IPS DF 4.7 (cell line): ENCODE measurements around the gene SLC6A16.
"Not testable (repeated sequence)": the region's sequence is repeated elsewhere in the genome, so short reads cannot be mapped to it uniquely, and the experiment has no call there.

Source experiments
- DNase-seq: peaks from one replicate; pipeline ENCODE4 v3.0.0-alpha.2; 2013; ENCODE audit warnings: low spot score; ENCODE audit errors: extremely low read depth

Gene SLC6A16

GRCh38 chr19:49324801-49325576, at the start of gene SLC6A16:
TSS of gene SLC6A16 (minus strand) at chr19:49325191. CDS start at chr19:49311347, 13,844 bp downstream.
- DNase-seq, result no peak

GRCh38 chr19:49373174-49373573, 48.2 kb upstream of the SLC6A16 start:
- DNase-seq, result not testable (repeated sequence)

- no peak for DNase-seq
These were observed 46.2 kb upstream of the SLC6A16 start for GRCh38 chr19:49371184-49371583.

GRCh38 chr19:49368711-49369358, 43.8 kb upstream of the SLC6A16 start:
- no peak for DNase-seq

- no peak for DNase-seq
These were observed 41.1 kb upstream of the SLC6A16 start for GRCh38 chr19:49366110-49366509.

GRCh38 chr19:49364083-49364737, 39.2 kb upstream of the SLC6A16 start:
- DNase-seq, result no peak

- DNase-seq, result peak; percentile 94
These were observed 38.5 kb upstream of the SLC6A16 start, which contains the start of gene DKKL1 for GRCh38 chr19:49363268-49364082. TSS of gene DKKL1 (plus strand) at chr19:49363877. CDS start at chr19:49363999, 122 bp downstream.

- DNase-seq, result no peak
These were observed 37.9 kb upstream of the SLC6A16 start for GRCh38 chr19:49362929-49363267.

- DNase-seq, result no peak
These were observed 37.3 kb upstream of the SLC6A16 start, which contains the start of gene TEAD2 for GRCh38 chr19:49362048-49362928. TSS of gene TEAD2 (minus strand) at chr19:49362416. CDS start at chr19:49360075, 2,341 bp downstream.

- no peak for DNase-seq
These were observed 36.6 kb upstream of the SLC6A16 start for GRCh38 chr19:49361438-49362047.

- no peak for DNase-seq
These were observed 35.1 kb upstream of the SLC6A16 start for GRCh38 chr19:49359851-49360820.

GRCh38 chr19:49357186-49357585, 32.2 kb upstream of the SLC6A16 start:
- no peak for DNase-seq

GRCh38 chr19:49356382-49356781, 31.4 kb upstream of the SLC6A16 start:
- no peak for DNase-seq

GRCh38 chr19:49355909-49356353, 30.9 kb upstream of the SLC6A16 start:
- no peak for DNase-seq

- no peak for DNase-seq
These were observed 24.6 kb upstream of the SLC6A16 start for GRCh38 chr19:49349567-49349966.

GRCh38 chr19:49348305-49349189, 23.6 kb upstream of the SLC6A16 start:
- no peak for DNase-seq

GRCh38 chr19:49347835-49348234, 22.8 kb upstream of the SLC6A16 start:
- no peak for DNase-seq

GRCh38 chr19:49347191-49347590, 22.2 kb upstream of the SLC6A16 start:
- no peak for DNase-seq
